OCI-LY1 (cell line): ENCODE measurements around the gene MRPL36.

Experiments
- EZH2 ChIP-seq: fragments of 200-600 bp; sonication (generic), shearing (Covaris generic); IDR thresholded peaks from 2 replicates; pipeline ENCODE4 v1.8.0; 2017; ENCODE audit warnings: borderline replicate concordance, mixed run types, mild to moderate bottlenecking, antibody characterized with exemption, low read length, moderate library complexity, mixed read lengths
- TF ChIP-seq, protein P1 (sequence below): fragments of 200-600 bp; sonication (generic), shearing (Covaris generic); IDR thresholded peaks from 2 replicates; pipeline ENCODE4 v1.5.1; 2017; ENCODE audit warnings: mild to moderate bottlenecking, antibody characterized with exemption, low read length, moderate library complexity, mixed read lengths

DNA sequence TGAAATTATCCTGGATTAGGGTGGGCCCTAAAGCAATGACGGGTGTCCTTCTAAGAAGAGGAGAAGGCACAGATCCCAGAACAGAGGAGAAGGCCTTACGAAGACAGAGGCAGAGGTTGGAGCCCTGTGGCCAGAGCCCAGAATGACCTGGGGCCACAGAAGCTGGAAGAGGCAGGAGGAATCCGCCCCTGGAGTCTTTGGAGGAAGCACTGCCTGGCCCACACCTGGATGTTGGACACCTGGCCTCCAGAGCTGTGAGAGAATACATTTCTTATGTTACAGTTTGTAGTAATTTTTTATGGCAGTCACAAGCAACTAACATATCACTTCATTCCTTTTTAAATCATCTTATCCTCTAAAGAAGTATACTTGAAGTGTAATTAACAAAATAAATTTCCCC, 8.5 kb downstream of the MRPL36 start:
- TF ChIP-seq, protein P1, sequence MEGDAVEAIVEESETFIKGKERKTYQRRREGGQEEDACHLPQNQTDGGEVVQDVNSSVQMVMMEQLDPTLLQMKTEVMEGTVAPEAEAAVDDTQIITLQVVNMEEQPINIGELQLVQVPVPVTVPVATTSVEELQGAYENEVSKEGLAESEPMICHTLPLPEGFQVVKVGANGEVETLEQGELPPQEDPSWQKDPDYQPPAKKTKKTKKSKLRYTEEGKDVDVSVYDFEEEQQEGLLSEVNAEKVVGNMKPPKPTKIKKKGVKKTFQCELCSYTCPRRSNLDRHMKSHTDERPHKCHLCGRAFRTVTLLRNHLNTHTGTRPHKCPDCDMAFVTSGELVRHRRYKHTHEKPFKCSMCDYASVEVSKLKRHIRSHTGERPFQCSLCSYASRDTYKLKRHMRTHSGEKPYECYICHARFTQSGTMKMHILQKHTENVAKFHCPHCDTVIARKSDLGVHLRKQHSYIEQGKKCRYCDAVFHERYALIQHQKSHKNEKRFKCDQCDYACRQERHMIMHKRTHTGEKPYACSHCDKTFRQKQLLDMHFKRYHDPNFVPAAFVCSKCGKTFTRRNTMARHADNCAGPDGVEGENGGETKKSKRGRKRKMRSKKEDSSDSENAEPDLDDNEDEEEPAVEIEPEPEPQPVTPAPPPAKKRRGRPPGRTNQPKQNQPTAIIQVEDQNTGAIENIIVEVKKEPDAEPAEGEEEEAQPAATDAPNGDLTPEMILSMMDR = no peak
- TF ChIP-seq EZH2 = no peak
